ENCODE measurements around the gene KRT83. TPM values are rescaled to one million over a fixed set of nuclear protein-coding genes. Genes with fewer than 3 reads are reported as not detected.

The KRT83 gene
- total RNA-seq (2016; rRNA removed; fragmentation: Illumina TruSeq; extraction: Trizol) (not detected in 2 replicates), polyA plus RNA-seq (2011; rRNA removed) (not detected in 2 replicates), polyA minus RNA-seq (2011; rRNA and poly(A)+ RNA removed; ENCODE audit: low replicate concordance) (0.98 TPM in 1 of 2 replicates, not detected in the other), Bru-seq, nascent RNA (not detected), BruChase-seq, experiment 1, labeled RNA remaining after a 6-hour chase (not detected), BruChase-seq, experiment 2, labeled RNA remaining after a 2-hour chase (not detected)
- total RNA-seq (2016; cell fraction: cytosol; rRNA removed; fragmentation: Illumina TruSeq; extraction: Trizol; ENCODE audit: low read depth): not detected in 2 replicates
- total RNA-seq (2016; cell fraction: insoluble cytoplasmic fraction; rRNA removed; fragmentation: Illumina TruSeq; extraction: Trizol): not detected in 2 replicates
- total RNA-seq (2016; cell fraction: membrane; rRNA removed; fragmentation: Illumina TruSeq; extraction: Trizol): not detected in 2 replicates
- total RNA-seq (2016; cell fraction: nucleus; rRNA removed; fragmentation: Illumina TruSeq; extraction: Trizol): not detected in 2 replicates
- polyA plus RNA-seq (2011; cell fraction: cytosol; rRNA removed): not detected in 2 replicates
- not detected in 2 replicates for polyA plus RNA-seq (2011; cell fraction: nucleus; rRNA removed)
- not detected in 2 replicates for polyA plus RNA-seq (2012)
- polyA plus RNA-seq (2016; cell fraction: cytosol; fragmentation: Illumina TruSeq; extraction: Trizol; ENCODE audit: low read depth): not detected in 2 replicates
- polyA plus RNA-seq (2016; cell fraction: insoluble cytoplasmic fraction; fragmentation: Illumina TruSeq; extraction: Trizol; ENCODE audit: low read depth): not detected in 2 replicates
- polyA plus RNA-seq (2016; cell fraction: membrane; fragmentation: Illumina TruSeq; extraction: Trizol; ENCODE audit: low read depth): not detected in 2 replicates
- not detected in 2 replicates for polyA plus RNA-seq (2016; cell fraction: nucleus; fragmentation: Illumina TruSeq; extraction: Trizol; ENCODE audit: insufficient read depth, low read depth)
- polyA minus RNA-seq (2011; cell fraction: cytosol; rRNA and poly(A)+ RNA removed): not detected in 2 replicates
- not detected in 2 replicates for polyA minus RNA-seq (2011; cell fraction: nucleus; rRNA and poly(A)+ RNA removed)
- long read RNA-seq, experiment 1: 0 reads
- long read RNA-seq, experiment 2: 0 reads

GRCh38 chr12:52320784-52321400, at the start of gene KRT83:
KRT83 (minus strand) TSS chr12:52321398; CDS start chr12:52321335, 63 bp downstream.
- 47% methylated on average over 19 of the region's 35 CpGs for WGBS (ENCODE audit: low lambda C conversion rate)
- Histone ChIP-seq H4K20me1 (ENCODE audit: insufficient read depth, low read length) (no peaks in the 10 kb centered on the region), H3K4me2 (ENCODE audit: low read depth, low read length) (no peak within 1 kb of the TSS), H3K9me3 (ENCODE audit: low read length) (no peaks in the 10 kb centered on the region), H3K36me3 (replicated peaks in 1 of 2; ENCODE audit: control insufficient read depth in 1 of 2, insufficient read depth in 2 of 2, low read length in 2 of 2) (no peaks in the 10 kb centered on the region), H3K4me3 (replicated peaks in 1 of 3; ENCODE audit: insufficient read depth in 1 of 3, low read depth in 2 of 3, low read length in 3 of 3) (no peak within 1 kb of the TSS), H2AFZ (ENCODE audit: low read length) (no peak within 1 kb of the TSS), H3K27ac (ENCODE audit: extremely low read length, insufficient read depth, low read length) (no peak within 1 kb of the TSS), H3K9ac (ENCODE audit: insufficient read depth, low read depth, low read length) (no peak within 1 kb of the TSS), H3K27me3 (ENCODE audit: control insufficient read depth in 1 of 2, insufficient read depth in 2 of 2, low read length in 2 of 2) (peaks cover 12 to 52% of the 10 kb centered on the region in 2 experiments; a peak in 4 of 5 replicates), H3K4me1 (ENCODE audit: insufficient read depth, low read length) (no peaks in the 10 kb centered on the region), H3K79me2 (ENCODE audit: insufficient read depth, low read length) (no peaks in the 10 kb centered on the region)
- intact Hi-C loops (cut with micrococcal nuclease; ENCODE audit: unreplicated experiment) (no loop called here), in situ Hi-C loops (cut with HindIII; ENCODE audit: extremely low pct_ligation_motif_present, low pct_unique_long_range_greater_than_20kb) (no loop called here)
- BruUV-seq (replicated peaks): no TSS peak
- CTCF ChIA-PET (ENCODE audit: low intra/inter-chr PET ratio, low total read pairs): no interaction called here
- TF ChIP-seq CHD4 (IDR thresholded peaks at IDR 0.05; ENCODE audit: borderline replicate concordance, low read length) (no peak), ZNF329 (CRISPR knock-in tag; IDR thresholded peaks at IDR 0.05; ENCODE audit: low read depth) (peak; percentile 62; the same call in 1 of the 2 replicates)
- DNase-seq (ENCODE audit: low spot score) (no peak), ATAC-seq (no peak), FAIRE-seq (no peak)
- POLR2A ChIA-PET: no interaction called here

GRCh38 chr12:52369809-52370208, 48.6 kb upstream of the KRT83 start:
- no peak for FAIRE-seq
- ATAC-seq: no peak
- WGBS (ENCODE audit: low lambda C conversion rate): 0% methylated on average over 1 of the region's 6 CpGs
- no peaks in the 10 kb centered on the region for H3K79me2 ChIP-seq (ENCODE audit: insufficient read depth, low read length)
- intact Hi-C loops (cut with micrococcal nuclease; ENCODE audit: unreplicated experiment): loop anchor here (5.0 kb wide), 1 partner anchor 512 kb away; no protein-coding TSS in a partner anchor
- in situ Hi-C loops (cut with HindIII; ENCODE audit: extremely low pct_ligation_motif_present, low pct_unique_long_range_greater_than_20kb): no loop called here
- H3K9ac ChIP-seq (ENCODE audit: insufficient read depth, low read depth, low read length): no peak overlapping the region
- H3K4me2 ChIP-seq (ENCODE audit: low read depth, low read length): no peak overlapping the region
- H3K4me1 ChIP-seq (ENCODE audit: insufficient read depth, low read length): no peaks in the 10 kb centered on the region
- ChIA-PET CTCF (ENCODE audit: low intra/inter-chr PET ratio, low total read pairs) (no interaction called here), POLR2A (no interaction called here)
- H3K36me3 ChIP-seq (replicated peaks in 1 of 2; ENCODE audit: control insufficient read depth in 1 of 2, insufficient read depth in 2 of 2, low read length in 2 of 2): no peaks in the 10 kb centered on the region
- no peak overlapping the region for H3K4me3 ChIP-seq (replicated peaks in 1 of 3; ENCODE audit: insufficient read depth in 1 of 3, low read depth in 2 of 3, low read length in 3 of 3)
- no peak for DNase-seq (ENCODE audit: low spot score)
- no peaks in the 10 kb centered on the region for H4K20me1 ChIP-seq (ENCODE audit: insufficient read depth, low read length)
- H2AFZ ChIP-seq (ENCODE audit: low read length): no peak overlapping the region
- peaks cover 6 to 48% of the 10 kb centered on the region in 2 experiments; a peak in 4 of 5 replicates for H3K27me3 ChIP-seq (ENCODE audit: control insufficient read depth in 1 of 2, insufficient read depth in 2 of 2, low read length in 2 of 2)
- H3K27ac ChIP-seq (ENCODE audit: extremely low read length, insufficient read depth, low read length): no peak overlapping the region
- no TSS peak for BruUV-seq (replicated peaks)
- H3K9me3 ChIP-seq (ENCODE audit: low read length): no peaks in the 10 kb centered on the region
- TF ChIP-seq ZNF567 (CRISPR knock-in tag; IDR thresholded peaks at IDR 0.05; ENCODE audit: borderline replicate concordance): no peak
- TF ChIP-seq CEBPB (IDR thresholded peaks at IDR 0.05; ENCODE audit: borderline replicate concordance, low read depth, low read length): no peak
- TF ChIP-seq RBM39 (IDR thresholded peaks at IDR 0.05; ENCODE audit: low read depth, low read length, poor library complexity, severe bottlenecking): no peak
- TF ChIP-seq HOXA7 (CRISPR knock-in tag; IDR thresholded peaks at IDR 0.05): no peak
- TF ChIP-seq ZNF512B (CRISPR knock-in tag; IDR thresholded peaks at IDR 0.05; ENCODE audit: borderline replicate concordance): no peak
- no peak for TF ChIP-seq NAIF1 (CRISPR knock-in tag; IDR thresholded peaks at IDR 0.05; ENCODE audit: borderline replicate concordance)
- TF ChIP-seq ZNF746 (CRISPR knock-in tag; IDR thresholded peaks at IDR 0.05): no peak
- no peak for TF ChIP-seq SP4 (CRISPR knock-in tag; IDR thresholded peaks at IDR 0.05)

All from HepG2 (cell line).